ENCODE data around the gene SSH2. TPM values are rescaled to one million over a fixed set of nuclear protein-coding genes. Genes with fewer than 3 reads are reported as not detected.

SSH2 gene
- total and polyA plus RNA-seq, 9 of the 15 experiments (the other 6 are each of a cell fraction or from before 2014, with no cell fraction given) = 3.9 to 16.1 (median 10.2) TPM

DNA sequence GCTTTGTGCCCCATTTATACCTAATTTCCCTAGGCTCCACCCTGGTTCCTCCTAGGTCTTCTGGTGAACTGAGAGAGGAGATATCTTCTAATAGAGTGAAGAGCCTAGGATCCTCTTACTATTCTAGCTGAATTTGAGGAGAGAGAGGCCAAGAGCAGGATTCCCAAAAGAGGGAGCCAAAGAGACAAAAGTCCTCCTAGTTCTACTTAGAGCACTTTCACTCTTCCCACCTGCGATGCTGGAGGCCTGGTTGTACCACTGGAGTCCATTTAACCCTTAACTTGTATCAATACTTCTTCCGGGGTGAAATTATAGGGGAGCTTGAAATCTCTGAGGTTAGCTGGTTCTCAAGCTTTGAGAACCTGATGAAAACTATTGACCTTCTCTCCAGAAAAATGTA, 3.4 kb upstream of the SSH2 start:
- WGBS (ENCODE audit: insufficient coverage, low coverage, missing lambda C conversion rate) = 8% methylated on average over 2 of the region's 2 CpGs
- Histone ChIP-seq H4K20me1 (replicated peaks; ENCODE audit: control insufficient read depth, insufficient read depth, low read length) (no peaks in the 10 kb centered on the region), H3K36me3 (ENCODE audit: control insufficient read depth, insufficient read depth, low read length) (no peaks in the 10 kb centered on the region), H3K9me3 (replicated peaks; ENCODE audit: control insufficient read depth, insufficient read depth, low read depth, low read length) (no peaks in the 10 kb centered on the region), H3K4me1 (replicated peaks in 1 of 2; ENCODE audit: control insufficient read depth in 2 of 2, insufficient read depth in 2 of 2, low read length in 2 of 2) (peaks cover 0 to 7% of the 10 kb centered on the region in 2 experiments; a peak in 3 of 5 replicates), H3K9me1 (ENCODE audit: control insufficient read depth, insufficient read depth, low read length) (no peaks in the 10 kb centered on the region), H3K9ac (ENCODE audit: insufficient read depth in 1 of 2, low read depth in 2 of 2, low read length in 2 of 2) (no peak overlapping the region), H3K4me2 (ENCODE audit: insufficient read depth, low read length) (no peak overlapping the region), H3K27ac (ENCODE audit: extremely low read depth, low read depth, low read length) (no peak overlapping the region), H3K79me2 (ENCODE audit: control insufficient read depth, insufficient read depth, low read length) (peaks cover 15% of the 10 kb centered on the region), H3K4me3 (no peak overlapping the region), H2AFZ (ENCODE audit: low read depth, low read length) (no peak overlapping the region), H3K27me3 (ENCODE audit: control insufficient read depth in 2 of 2, insufficient read depth in 2 of 2, low read length in 2 of 2) (no peaks in the 10 kb centered on the region)
- ATAC-seq = no peak
- no peak for FAIRE-seq
- in situ Hi-C loops (cut with MboI) = loop anchor here (5.0 kb wide), 1 partner anchor 291 kb away; no protein-coding TSS in a partner anchor
- intact Hi-C loops (cut with micrococcal nuclease) = loop anchor here (5.0 kb wide), 3 partner anchors 66 to 89 kb away; no protein-coding TSS in a partner anchor
- BruUV-seq (replicated peaks) = no TSS peak
- ChIA-PET CTCF (ENCODE audit: low intra/inter-chr PET ratio) (interaction anchor here (0.6 to 1.3 kb wide), 4 partner anchors 65 to 349 kb away, joined by 3 to 4 read pairs (median 3); no protein-coding TSS in a partner anchor), POLR2A (interaction anchor here (1.0 kb wide), 1 partner anchor 262 kb away, joined by 4 read pairs; no protein-coding TSS in a partner anchor)
- peak in 1 of 4 experiments; percentile 21 for DNase-seq (ENCODE audit: extremely low read depth in 1 of 4, low spot score in 3 of 4)
- TF ChIP-seq ZNF354B (CRISPR knock-in tag; IDR thresholded peaks at IDR 0.05) = no peak
- 0 out of 2 replicates have a peak, but pooled peaks have one; percentile 15 for TF ChIP-seq SMC3 (conservative IDR thresholded peaks at IDR 0.05; ENCODE audit: insufficient read depth, low read depth, low read length)
- TF ChIP-seq RAD21 (CRISPR knock-in tag; conservative IDR thresholded peaks at IDR 0.05 in 1 of 2, IDR thresholded peaks at IDR 0.05 in 1 of 2) = peak; percentile 46 to 59
- TF ChIP-seq, protein P1, sequence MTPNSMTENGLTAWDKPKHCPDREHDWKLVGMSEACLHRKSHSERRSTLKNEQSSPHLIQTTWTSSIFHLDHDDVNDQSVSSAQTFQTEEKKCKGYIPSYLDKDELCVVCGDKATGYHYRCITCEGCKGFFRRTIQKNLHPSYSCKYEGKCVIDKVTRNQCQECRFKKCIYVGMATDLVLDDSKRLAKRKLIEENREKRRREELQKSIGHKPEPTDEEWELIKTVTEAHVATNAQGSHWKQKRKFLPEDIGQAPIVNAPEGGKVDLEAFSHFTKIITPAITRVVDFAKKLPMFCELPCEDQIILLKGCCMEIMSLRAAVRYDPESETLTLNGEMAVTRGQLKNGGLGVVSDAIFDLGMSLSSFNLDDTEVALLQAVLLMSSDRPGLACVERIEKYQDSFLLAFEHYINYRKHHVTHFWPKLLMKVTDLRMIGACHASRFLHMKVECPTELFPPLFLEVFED (CRISPR knock-in tag; conservative IDR thresholded peaks at IDR 0.05) = no peak
- TF ChIP-seq KDM1A (IDR thresholded peaks at IDR 0.05) = no peak
- TF ChIP-seq, protein P2, sequence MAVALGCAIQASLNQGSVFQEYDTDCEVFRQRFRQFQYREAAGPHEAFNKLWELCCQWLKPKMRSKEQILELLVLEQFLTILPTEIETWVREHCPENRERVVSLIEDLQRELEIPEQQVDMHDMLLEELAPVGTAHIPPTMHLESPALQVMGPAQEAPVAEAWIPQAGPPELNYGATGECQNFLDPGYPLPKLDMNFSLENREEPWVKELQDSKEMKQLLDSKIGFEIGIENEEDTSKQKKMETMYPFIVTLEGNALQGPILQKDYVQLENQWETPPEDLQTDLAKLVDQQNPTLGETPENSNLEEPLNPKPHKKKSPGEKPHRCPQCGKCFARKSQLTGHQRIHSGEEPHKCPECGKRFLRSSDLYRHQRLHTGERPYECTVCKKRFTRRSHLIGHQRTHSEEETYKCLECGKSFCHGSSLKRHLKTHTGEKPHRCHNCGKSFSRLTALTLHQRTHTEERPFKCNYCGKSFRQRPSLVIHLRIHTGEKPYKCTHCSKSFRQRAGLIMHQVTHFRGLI (CRISPR knock-in tag; IDR thresholded peaks at IDR 0.05) = no peak
- TF ChIP-seq, protein P3, sequence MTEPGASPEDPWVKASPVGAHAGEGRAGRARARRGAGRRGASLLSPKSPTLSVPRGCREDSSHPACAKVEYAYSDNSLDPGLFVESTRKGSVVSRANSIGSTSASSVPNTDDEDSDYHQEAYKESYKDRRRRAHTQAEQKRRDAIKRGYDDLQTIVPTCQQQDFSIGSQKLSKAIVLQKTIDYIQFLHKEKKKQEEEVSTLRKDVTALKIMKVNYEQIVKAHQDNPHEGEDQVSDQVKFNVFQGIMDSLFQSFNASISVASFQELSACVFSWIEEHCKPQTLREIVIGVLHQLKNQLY (CRISPR knock-in tag; conservative IDR thresholded peaks at IDR 0.05) = no peak
- TF ChIP-seq NFE2L1 (tag; IDR thresholded peaks at IDR 0.05; ENCODE audit: borderline replicate concordance, low read depth) = no peak
- no peak for TF ChIP-seq ZNF41 (CRISPR knock-in tag; conservative IDR thresholded peaks at IDR 0.05)
